Measurements from ENCODE around the gene SLC6A9. TPM values are rescaled to one million over a fixed set of nuclear protein-coding genes. Genes with fewer than 3 reads are reported as not detected.

The SLC6A9 gene
- total RNA-seq, 2 experiments from 2014 or later, result 0.17 TPM; not detected in 1

- Mint-ChIP-seq H3K36me3 (ENCODE audit: low read depth) (peaks cover 41% of the 10 kb centered on the region), H3K9me3 (no peaks in the 10 kb centered on the region), H3K4me3 (no peak overlapping the region), H3K27ac (no peak overlapping the region), H3K27me3 (no peaks in the 10 kb centered on the region), H3K4me1 (ENCODE audit: low read depth) (no peaks in the 10 kb centered on the region)
- Histone ChIP-seq H3K36me3 (ENCODE audit: insufficient read depth, low read length) (peaks cover 52% of the 10 kb centered on the region), H3K9me3 (ENCODE audit: control insufficient read depth in 1 of 2, insufficient read depth in 1 of 2, low read length in 2 of 2) (no peaks in the 10 kb centered on the region), H3K27me3 (ENCODE audit: control insufficient read depth in 1 of 2, insufficient read depth in 2 of 2, low read length in 2 of 2) (no peaks in the 10 kb centered on the region), H3K4me1 (ENCODE audit: insufficient read depth, low read length) (no peaks in the 10 kb centered on the region), H3K27ac (ENCODE audit: low read depth in 1 of 2, low read length in 2 of 2) (no peak overlapping the region), H3K4me3 (ENCODE audit: low read length) (no peak overlapping the region)
- DNase-seq (no peak), ATAC-seq (ENCODE audit: poor library complexity) (no peak)
- POLR2A ChIA-PET, result no interaction called here
- TF ChIP-seq CTCF (IDR thresholded peaks at IDR 0.05), result no peak
- intact Hi-C loops (cut with DNase I, micrococcal nuclease), result no loop called here
- CTCF ChIA-PET, result no interaction called here
Measured at GRCh38 chr1:43961692-43962091, 69.6 kb downstream of the SLC6A9 start.

- POLR2A ChIA-PET, result no interaction called here
- no peak for TF ChIP-seq CTCF (IDR thresholded peaks at IDR 0.05)
- no peak for ATAC-seq (ENCODE audit: poor library complexity)
Measured at GRCh38 chr1:43960798-43961197, 70.5 kb downstream of the SLC6A9 start.

GRCh38 chr1:43958351-43959255 is 72.7 kb downstream of the SLC6A9 start:
- Mint-ChIP-seq H3K4me3 (no peak overlapping the region), H3K27ac (no peak overlapping the region), H3K9me3 (no peaks in the 10 kb centered on the region), H3K4me1 (ENCODE audit: low read depth) (no peaks in the 10 kb centered on the region), H3K27me3 (no peaks in the 10 kb centered on the region), H3K36me3 (ENCODE audit: low read depth) (peaks cover 45% of the 10 kb centered on the region)
- no peak for DNase-seq
- H3K4me1 ChIP-seq (ENCODE audit: insufficient read depth, low read length), result no peaks in the 10 kb centered on the region
- ATAC-seq (ENCODE audit: poor library complexity), result no peak
- TF ChIP-seq CTCF (IDR thresholded peaks at IDR 0.05), result no peak
- ChIA-PET CTCF (no interaction called here), POLR2A (no interaction called here)
- peaks cover 49% of the 10 kb centered on the region for H3K36me3 ChIP-seq (ENCODE audit: insufficient read depth, low read length)
- intact Hi-C loops (cut with DNase I, micrococcal nuclease), result no loop called here
- no peaks in the 10 kb centered on the region for H3K27me3 ChIP-seq (ENCODE audit: control insufficient read depth in 1 of 2, insufficient read depth in 2 of 2, low read length in 2 of 2)
- H3K4me3 ChIP-seq (ENCODE audit: low read length), result no peak overlapping the region
- H3K9me3 ChIP-seq (ENCODE audit: control insufficient read depth in 1 of 2, insufficient read depth in 1 of 2, low read length in 2 of 2), result no peaks in the 10 kb centered on the region
- no peak overlapping the region for H3K27ac ChIP-seq (ENCODE audit: low read depth in 1 of 2, low read length in 2 of 2)

More at GRCh38 chr1:43960798-43961197, 70.5 kb downstream of the SLC6A9 start:
- Histone ChIP-seq H3K27me3 (ENCODE audit: control insufficient read depth in 1 of 2, insufficient read depth in 2 of 2, low read length in 2 of 2) (no peaks in the 10 kb centered on the region), H3K36me3 (ENCODE audit: insufficient read depth, low read length) (peaks cover 57% of the 10 kb centered on the region), H3K9me3 (ENCODE audit: control insufficient read depth in 1 of 2, insufficient read depth in 1 of 2, low read length in 2 of 2) (no peaks in the 10 kb centered on the region), H3K4me1 (ENCODE audit: insufficient read depth, low read length) (no peaks in the 10 kb centered on the region), H3K4me3 (ENCODE audit: low read length) (no peak overlapping the region), H3K27ac (ENCODE audit: low read depth in 1 of 2, low read length in 2 of 2) (no peak overlapping the region)
- CTCF ChIA-PET, result no interaction called here
- Mint-ChIP-seq H3K4me3 (no peak overlapping the region), H3K27me3 (no peaks in the 10 kb centered on the region), H3K27ac (no peak overlapping the region), H3K4me1 (ENCODE audit: low read depth) (no peaks in the 10 kb centered on the region), H3K9me3 (no peaks in the 10 kb centered on the region), H3K36me3 (ENCODE audit: low read depth) (peaks cover 45% of the 10 kb centered on the region)
- DNase-seq, result no peak
- intact Hi-C loops (cut with DNase I, micrococcal nuclease), result no loop called here

Measured in CD4-positive, alpha-beta T cell (primary cell).